Type B pancreatic cell (in vitro differentiated cells): ENCODE data around the gene ALAS1. TPM values are rescaled to one million over a fixed set of nuclear protein-coding genes. Genes with fewer than 3 reads are reported as not detected.

Source experiments
- DNase-seq: peaks from one replicate; pipeline ENCODE4 v3.0.0; 2021; ENCODE audit warnings: mixed read lengths; ENCODE audit not compliant: unreplicated experiment; ENCODE audit errors: extremely low spot score
- H3K27ac Mint-ChIP-seq: 2 replicates; pipeline ENCODE4 v1.8.0; 2021; ENCODE audit warnings: mild to moderate bottlenecking, mixed read lengths
- H3K27me3 Mint-ChIP-seq: 2 replicates; pipeline ENCODE4 v1.8.0; 2021; ENCODE audit warnings: mixed read lengths
- H3K36me3 Mint-ChIP-seq: 2 replicates; pipeline ENCODE4 v1.8.0; 2021; ENCODE audit warnings: mixed read lengths
- H3K4me1 Mint-ChIP-seq: one replicate; pipeline ENCODE4 v1.8.0; 2021; ENCODE audit warnings: mixed read lengths; ENCODE audit not compliant: unreplicated experiment
- H3K4me3 Mint-ChIP-seq: 2 replicates; pipeline ENCODE4 v1.8.0; 2021; ENCODE audit warnings: mild to moderate bottlenecking, mixed read lengths
- H3K9me3 Mint-ChIP-seq: 2 replicates; pipeline ENCODE4 v1.8.0; 2021; ENCODE audit warnings: mixed read lengths
- total RNA-seq: library from RNA; stranded (reverse); gene quantifications from 2 replicates; pipeline ENCODE4 v1.2.1, GENCODE V29; 2021; ENCODE audit warnings: low replicate concordance
- TF ChIP-seq, protein P1 (sequence below): fragments of 200-600 bp; sonication (generic); conservative IDR thresholded peaks from 2 replicates; pipeline ENCODE4 v1.5.0; 2021; ENCODE audit warnings: antibody characterized with exemption, mild to moderate bottlenecking

The ALAS1 gene
- total RNA-seq, 1 donor from 2014 or later = 57.1 TPM

DNA sequence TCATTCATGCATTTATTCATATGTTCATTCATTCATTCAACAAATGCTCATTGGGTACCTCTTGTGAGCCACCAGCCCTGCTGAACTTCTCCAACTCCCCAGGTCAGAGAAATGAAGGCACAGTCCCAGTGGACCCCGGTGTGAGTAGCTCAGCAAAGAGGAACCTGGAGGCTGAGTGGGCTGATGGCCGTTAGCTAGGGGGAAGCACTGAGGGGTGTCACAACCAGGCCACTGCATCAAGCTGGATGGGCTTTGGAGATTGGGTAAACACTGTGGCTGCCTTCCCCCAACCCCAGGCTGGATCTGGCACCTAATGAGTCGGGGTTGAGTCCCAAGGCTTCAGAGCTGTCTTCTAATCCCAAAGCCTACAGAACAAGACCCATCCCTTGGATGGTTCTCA, 12.1 kb upstream of the ALAS1 start:
- H3K27ac Mint-ChIP-seq = no peak overlapping the region
- no peaks in the 10 kb centered on the region for H3K9me3 Mint-ChIP-seq
- DNase-seq = no peak
- no peak overlapping the region for H3K4me3 Mint-ChIP-seq
- no peaks in the 10 kb centered on the region for H3K27me3 Mint-ChIP-seq
- peaks cover 14% of the 10 kb centered on the region for H3K4me1 Mint-ChIP-seq
- TF ChIP-seq, protein P1, sequence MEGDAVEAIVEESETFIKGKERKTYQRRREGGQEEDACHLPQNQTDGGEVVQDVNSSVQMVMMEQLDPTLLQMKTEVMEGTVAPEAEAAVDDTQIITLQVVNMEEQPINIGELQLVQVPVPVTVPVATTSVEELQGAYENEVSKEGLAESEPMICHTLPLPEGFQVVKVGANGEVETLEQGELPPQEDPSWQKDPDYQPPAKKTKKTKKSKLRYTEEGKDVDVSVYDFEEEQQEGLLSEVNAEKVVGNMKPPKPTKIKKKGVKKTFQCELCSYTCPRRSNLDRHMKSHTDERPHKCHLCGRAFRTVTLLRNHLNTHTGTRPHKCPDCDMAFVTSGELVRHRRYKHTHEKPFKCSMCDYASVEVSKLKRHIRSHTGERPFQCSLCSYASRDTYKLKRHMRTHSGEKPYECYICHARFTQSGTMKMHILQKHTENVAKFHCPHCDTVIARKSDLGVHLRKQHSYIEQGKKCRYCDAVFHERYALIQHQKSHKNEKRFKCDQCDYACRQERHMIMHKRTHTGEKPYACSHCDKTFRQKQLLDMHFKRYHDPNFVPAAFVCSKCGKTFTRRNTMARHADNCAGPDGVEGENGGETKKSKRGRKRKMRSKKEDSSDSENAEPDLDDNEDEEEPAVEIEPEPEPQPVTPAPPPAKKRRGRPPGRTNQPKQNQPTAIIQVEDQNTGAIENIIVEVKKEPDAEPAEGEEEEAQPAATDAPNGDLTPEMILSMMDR = no peak
- H3K36me3 Mint-ChIP-seq = no peaks in the 10 kb centered on the region

DNA sequence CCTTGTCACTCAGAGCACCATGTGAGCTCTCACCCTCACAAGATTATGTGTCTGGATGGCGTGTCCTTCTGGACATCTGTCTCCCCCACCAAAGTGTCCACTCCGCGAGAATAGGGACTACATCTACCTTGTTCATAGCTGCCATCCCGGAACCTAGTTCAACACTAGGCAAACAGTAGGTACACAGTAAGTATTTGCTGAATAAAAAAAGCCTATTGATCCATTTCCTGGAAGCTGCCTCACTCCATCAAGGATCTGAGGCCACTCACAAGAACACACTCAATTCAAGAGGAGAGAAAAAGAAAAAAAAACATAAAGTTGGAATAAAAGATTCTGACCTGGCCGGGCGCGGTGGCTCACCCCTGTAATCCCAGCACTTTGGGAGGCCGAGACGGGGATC, 11.2 kb upstream of the ALAS1 start:
- no peaks in the 10 kb centered on the region for H3K27me3 Mint-ChIP-seq
- H3K4me1 Mint-ChIP-seq = peaks cover 14% of the 10 kb centered on the region
- DNase-seq = no peak
- H3K4me3 Mint-ChIP-seq = no peak overlapping the region
- H3K9me3 Mint-ChIP-seq = no peaks in the 10 kb centered on the region
- no peak overlapping the region for H3K27ac Mint-ChIP-seq
- H3K36me3 Mint-ChIP-seq = no peaks in the 10 kb centered on the region
- TF ChIP-seq, protein P1 = no peak

DNA sequence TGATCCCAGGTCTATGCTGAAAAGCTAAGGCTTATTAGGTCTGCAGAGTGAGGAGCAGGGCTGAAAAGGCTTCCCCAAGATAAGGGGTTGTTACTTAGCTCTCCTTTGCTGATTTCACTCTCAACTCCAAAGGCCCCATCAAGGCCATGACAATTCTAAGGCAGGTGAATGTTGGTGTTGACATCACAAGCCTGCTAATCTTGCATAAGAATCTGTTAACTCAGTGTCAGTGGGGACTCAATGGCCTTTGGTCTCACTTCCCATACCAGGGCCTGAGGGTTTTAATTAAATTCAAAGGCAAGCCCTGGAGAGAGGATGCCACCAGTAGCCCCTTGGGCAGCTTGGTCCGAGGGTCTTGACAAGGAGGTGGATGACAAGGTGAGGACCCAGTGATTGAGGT, 9.4 kb upstream of the ALAS1 start:
- peaks cover 10% of the 10 kb centered on the region for H3K4me1 Mint-ChIP-seq
- H3K9me3 Mint-ChIP-seq = no peaks in the 10 kb centered on the region
- no peaks in the 10 kb centered on the region for H3K27me3 Mint-ChIP-seq
- no peaks in the 10 kb centered on the region for H3K36me3 Mint-ChIP-seq
- H3K4me3 Mint-ChIP-seq = no peak overlapping the region
- H3K27ac Mint-ChIP-seq = peak overlapping the region; percentile 22
- TF ChIP-seq, protein P1 = no peak
- no peak for DNase-seq

DNA sequence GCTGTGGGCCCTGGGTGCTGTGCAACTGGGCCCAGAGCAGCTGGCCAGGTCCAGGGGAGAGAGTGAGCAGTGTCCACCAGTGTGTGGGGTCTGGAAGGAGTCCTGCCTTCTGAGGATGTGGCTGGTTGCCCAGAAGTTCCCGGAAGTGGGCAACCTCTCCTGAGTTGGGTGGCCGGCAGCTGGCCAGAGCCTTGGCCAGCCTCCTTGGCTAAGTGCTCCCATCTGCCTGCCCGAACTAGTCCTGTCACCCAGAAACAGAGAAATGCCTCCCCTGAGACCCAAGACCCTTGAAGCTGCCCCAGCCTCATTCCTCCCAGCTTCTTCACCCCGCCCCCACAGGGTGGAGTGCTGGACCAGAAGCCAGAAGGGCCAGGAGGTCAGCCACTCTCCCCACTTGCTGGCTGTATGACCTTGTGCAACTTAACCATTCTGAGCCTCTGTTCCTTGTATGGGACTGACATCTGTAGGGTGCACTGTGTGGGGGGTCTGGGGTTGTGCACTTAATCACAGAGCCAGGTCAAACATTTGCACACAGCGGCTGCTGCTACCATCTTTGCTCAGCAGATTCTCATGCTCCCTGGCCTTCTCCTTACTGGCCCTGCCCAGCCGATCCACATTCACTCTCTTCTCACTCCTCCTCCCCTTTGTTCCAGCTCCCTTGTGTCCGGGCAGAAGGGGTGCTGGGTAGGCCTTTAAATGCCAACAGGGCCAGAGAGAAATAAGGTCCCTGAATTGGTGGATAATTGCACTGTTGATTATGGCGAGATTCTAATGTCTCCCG, 7.5 kb upstream of the ALAS1 start:
- Mint-ChIP-seq H3K9me3 (no peaks in the 10 kb centered on the region), H3K36me3 (no peaks in the 10 kb centered on the region), H3K4me3 (no peak overlapping the region), H3K4me1 (peaks cover 5% of the 10 kb centered on the region), H3K27ac (peak overlapping the region; percentile 43), H3K27me3 (no peaks in the 10 kb centered on the region)
- no peak for DNase-seq
- TF ChIP-seq, protein P1 = no peak

DNA sequence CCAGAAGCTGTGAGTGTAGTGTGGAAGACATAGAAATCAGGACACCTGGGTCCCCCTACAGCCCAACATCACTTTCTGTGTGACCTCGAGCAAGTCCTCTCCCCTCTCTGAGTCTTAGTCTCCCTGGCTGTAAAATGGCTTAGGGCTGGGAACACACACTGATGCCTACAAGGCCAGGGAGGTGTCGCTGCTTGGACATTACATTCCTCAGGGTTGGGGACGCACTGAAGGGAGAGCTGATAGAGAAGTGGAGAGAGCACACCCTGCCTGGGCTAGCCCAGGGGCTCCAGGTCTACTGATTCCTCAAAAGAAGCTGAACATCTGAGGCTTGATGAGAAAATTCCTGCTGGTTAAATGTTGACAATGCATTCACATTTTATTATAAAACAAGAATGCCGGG, 6.3 kb upstream of the ALAS1 start:
- H3K4me3 Mint-ChIP-seq = no peak overlapping the region
- H3K4me1 Mint-ChIP-seq = peaks cover 8% of the 10 kb centered on the region
- no peaks in the 10 kb centered on the region for H3K36me3 Mint-ChIP-seq
- no peak overlapping the region for H3K27ac Mint-ChIP-seq
- no peaks in the 10 kb centered on the region for H3K9me3 Mint-ChIP-seq
- DNase-seq = no peak
- no peaks in the 10 kb centered on the region for H3K27me3 Mint-ChIP-seq
- TF ChIP-seq, protein P1 = no peak
